ENCODE results near the gene RASA3. TPM values are rescaled to one million over a fixed set of nuclear protein-coding genes. Genes with fewer than 3 reads are reported as not detected.

The RASA3 gene
- total RNA-seq, 1 experiment from 2014 or later, result 9.1 TPM

GRCh38 chr13:114145722-114146121 lies 13.3 kb upstream of the RASA3 start:
- no peak overlapping the region for H3K27ac ChIP-seq (ENCODE audit: low read length)
- 0 out of 2 replicates have a peak, but pooled peaks cover under 1% of the 10 kb centered on the region for H3K4me1 ChIP-seq (ENCODE audit: insufficient read depth, low read length)
- no peak overlapping the region for H3K4me3 ChIP-seq (ENCODE audit: low read length)
- no peaks in the 10 kb centered on the region for H4K20me1 ChIP-seq (ENCODE audit: low read length)
- no peaks in the 10 kb centered on the region for H3F3A ChIP-seq (ENCODE audit: low read length, unreplicated experiment)
- TF ChIP-seq, protein P1, sequence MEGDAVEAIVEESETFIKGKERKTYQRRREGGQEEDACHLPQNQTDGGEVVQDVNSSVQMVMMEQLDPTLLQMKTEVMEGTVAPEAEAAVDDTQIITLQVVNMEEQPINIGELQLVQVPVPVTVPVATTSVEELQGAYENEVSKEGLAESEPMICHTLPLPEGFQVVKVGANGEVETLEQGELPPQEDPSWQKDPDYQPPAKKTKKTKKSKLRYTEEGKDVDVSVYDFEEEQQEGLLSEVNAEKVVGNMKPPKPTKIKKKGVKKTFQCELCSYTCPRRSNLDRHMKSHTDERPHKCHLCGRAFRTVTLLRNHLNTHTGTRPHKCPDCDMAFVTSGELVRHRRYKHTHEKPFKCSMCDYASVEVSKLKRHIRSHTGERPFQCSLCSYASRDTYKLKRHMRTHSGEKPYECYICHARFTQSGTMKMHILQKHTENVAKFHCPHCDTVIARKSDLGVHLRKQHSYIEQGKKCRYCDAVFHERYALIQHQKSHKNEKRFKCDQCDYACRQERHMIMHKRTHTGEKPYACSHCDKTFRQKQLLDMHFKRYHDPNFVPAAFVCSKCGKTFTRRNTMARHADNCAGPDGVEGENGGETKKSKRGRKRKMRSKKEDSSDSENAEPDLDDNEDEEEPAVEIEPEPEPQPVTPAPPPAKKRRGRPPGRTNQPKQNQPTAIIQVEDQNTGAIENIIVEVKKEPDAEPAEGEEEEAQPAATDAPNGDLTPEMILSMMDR (conservative IDR thresholded peaks at IDR 0.05; ENCODE audit: low read depth, low read length), result no peak
- TF ChIP-seq EZH2phosphoT487 (IDR thresholded peaks at IDR 0.05; ENCODE audit: borderline replicate concordance, low read length), result no peak
- no peak for TF ChIP-seq EZH2 (IDR thresholded peaks at IDR 0.05; ENCODE audit: low read length, unreplicated experiment)
- no peak overlapping the region for H2AFZ ChIP-seq (ENCODE audit: low read length)
- no peak overlapping the region for H3K9ac ChIP-seq (ENCODE audit: low read length)
- no peaks in the 10 kb centered on the region for H3K36me3 ChIP-seq (ENCODE audit: low read depth, low read length)
- H3K27me3 ChIP-seq (ENCODE audit: low read length), result no peaks in the 10 kb centered on the region
- DNase-seq (no peak), ATAC-seq (no peak)
- H3K9me2 ChIP-seq (replicated peaks; ENCODE audit: low read length), result no peaks in the 10 kb centered on the region
- no TSS peak for BruUV-seq (replicated peaks)
- POLR2A ChIA-PET (ENCODE audit: unreplicated experiment), result no interaction called here
- H3K4me2 ChIP-seq (ENCODE audit: low read length), result no peak overlapping the region
- no peaks in the 10 kb centered on the region for H3K9me3 ChIP-seq (ENCODE audit: low read length)
- intact Hi-C loops (cut with micrococcal nuclease), result no loop called here
- CTCF ChIA-PET, result no interaction called here
- H3K79me2 ChIP-seq (ENCODE audit: low read length), result no peaks in the 10 kb centered on the region

DNA sequence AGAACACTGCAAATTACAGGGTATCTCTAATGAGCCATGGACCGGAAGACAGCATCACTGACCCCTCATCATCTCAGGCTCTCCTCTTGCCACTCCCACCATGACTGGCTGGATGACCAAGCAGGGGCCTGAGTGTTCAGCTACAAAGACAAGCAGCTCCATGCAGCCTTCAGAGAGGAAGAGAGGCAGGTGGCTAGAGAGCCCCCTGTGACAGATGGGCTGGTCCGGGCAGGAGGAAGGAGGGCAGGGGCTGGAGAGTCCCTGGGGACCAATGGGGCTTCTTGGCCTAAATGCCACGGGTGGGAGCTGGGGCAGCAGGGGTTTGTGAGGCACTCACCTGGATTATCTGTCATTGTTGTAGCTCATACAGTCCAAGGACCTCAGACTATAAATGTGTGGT lies 12.8 kb upstream of the RASA3 start:
- H3K36me3 ChIP-seq (ENCODE audit: low read depth, low read length), result no peaks in the 10 kb centered on the region
- DNase-seq (no peak), ATAC-seq (no peak)
- H4K20me1 ChIP-seq (ENCODE audit: low read length), result no peaks in the 10 kb centered on the region
- TF ChIP-seq EZH2phosphoT487 (IDR thresholded peaks at IDR 0.05; ENCODE audit: borderline replicate concordance, low read length) (no peak), EZH2 (IDR thresholded peaks at IDR 0.05; ENCODE audit: low read length, unreplicated experiment) (no peak)
- TF ChIP-seq, protein P1 (conservative IDR thresholded peaks at IDR 0.05; ENCODE audit: low read depth, low read length), result no peak
- no peaks in the 10 kb centered on the region for H3F3A ChIP-seq (ENCODE audit: low read length, unreplicated experiment)
- no peak overlapping the region for H3K9ac ChIP-seq (ENCODE audit: low read length)
- CTCF ChIA-PET, result no interaction called here
- H3K27ac ChIP-seq (ENCODE audit: low read length), result no peak overlapping the region
- no peaks in the 10 kb centered on the region for H3K9me2 ChIP-seq (replicated peaks; ENCODE audit: low read length)
- no TSS peak for BruUV-seq (replicated peaks)
- H3K4me3 ChIP-seq (ENCODE audit: low read length), result no peak overlapping the region
- H3K4me2 ChIP-seq (ENCODE audit: low read length), result no peak overlapping the region
- H2AFZ ChIP-seq (ENCODE audit: low read length), result no peak overlapping the region
- no peaks in the 10 kb centered on the region for H3K9me3 ChIP-seq (ENCODE audit: low read length)
- no peaks in the 10 kb centered on the region for H3K79me2 ChIP-seq (ENCODE audit: low read length)
- no peaks in the 10 kb centered on the region for H3K4me1 ChIP-seq (ENCODE audit: insufficient read depth, low read length)
- intact Hi-C loops (cut with micrococcal nuclease), result no loop called here
- POLR2A ChIA-PET (ENCODE audit: unreplicated experiment), result no interaction called here
- no peaks in the 10 kb centered on the region for H3K27me3 ChIP-seq (ENCODE audit: low read length)

DNA sequence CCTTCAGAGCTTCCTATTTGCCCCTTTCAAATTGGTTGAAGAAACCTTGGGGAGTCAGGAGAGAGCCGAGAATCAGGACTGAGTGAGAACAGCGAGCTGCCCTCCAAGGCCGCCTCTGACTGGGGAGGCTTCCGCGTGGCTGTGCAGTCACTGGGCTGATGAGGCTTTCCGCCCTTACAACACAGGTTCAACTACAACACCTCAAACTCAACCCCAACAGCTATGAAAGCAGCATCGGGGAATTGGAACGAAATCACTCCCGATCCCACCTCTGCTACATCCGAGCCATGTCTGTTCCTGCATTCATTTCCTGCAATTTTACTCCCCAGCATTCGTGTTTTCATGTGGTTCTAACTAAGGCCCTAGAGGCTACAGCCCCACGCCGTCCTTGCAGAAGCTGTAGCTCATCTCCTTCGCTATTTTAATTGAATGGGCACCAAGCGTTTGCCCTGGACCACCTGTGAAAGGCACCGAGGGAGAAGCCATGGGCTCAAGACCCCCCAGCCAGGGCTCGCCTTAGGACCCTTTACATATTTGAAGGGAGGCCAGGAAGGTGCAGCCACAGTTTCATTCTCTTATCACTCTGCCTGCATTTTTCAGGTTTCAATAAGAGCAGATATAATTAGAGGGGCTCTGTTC lies 12.3 kb upstream of the RASA3 start:
- Histone ChIP-seq H3K9me2 (replicated peaks; ENCODE audit: low read length) (no peaks in the 10 kb centered on the region), H3K4me2 (ENCODE audit: low read length) (no peak overlapping the region), H3K36me3 (ENCODE audit: low read depth, low read length) (no peaks in the 10 kb centered on the region), H3K4me1 (ENCODE audit: insufficient read depth, low read length) (no peaks in the 10 kb centered on the region), H3K9me3 (ENCODE audit: low read length) (no peaks in the 10 kb centered on the region), H3K79me2 (ENCODE audit: low read length) (no peaks in the 10 kb centered on the region), H3K27ac (ENCODE audit: low read length) (no peak overlapping the region), H3K9ac (ENCODE audit: low read length) (no peak overlapping the region), H3K4me3 (ENCODE audit: low read length) (no peak overlapping the region), H3F3A (ENCODE audit: low read length, unreplicated experiment) (no peaks in the 10 kb centered on the region), H2AFZ (ENCODE audit: low read length) (no peak overlapping the region), H3K27me3 (ENCODE audit: low read length) (no peaks in the 10 kb centered on the region), H4K20me1 (ENCODE audit: low read length) (no peaks in the 10 kb centered on the region)
- TF ChIP-seq, protein P1 (conservative IDR thresholded peaks at IDR 0.05; ENCODE audit: low read depth, low read length), result no peak
- no peak for TF ChIP-seq EZH2phosphoT487 (IDR thresholded peaks at IDR 0.05; ENCODE audit: borderline replicate concordance, low read length)
- no peak for TF ChIP-seq EZH2 (IDR thresholded peaks at IDR 0.05; ENCODE audit: low read length, unreplicated experiment)
- intact Hi-C loops (cut with micrococcal nuclease), result no loop called here
- DNase-seq (no peak), ATAC-seq (no peak)
- CTCF ChIA-PET, result no interaction called here
- POLR2A ChIA-PET (ENCODE audit: unreplicated experiment), result no interaction called here
- no TSS peak for BruUV-seq (replicated peaks)
